MCF 10A (cell line): ENCODE measurements around the gene MED12L. TPM values are rescaled to one million over a fixed set of nuclear protein-coding genes. Genes with fewer than 3 reads are reported as not detected.

Source experiments
- BruUV-seq: library from RNA; stranded (reverse); fragments of 400-500 nt; replicated peaks from 2 replicates; lab custom pipeline; 2021; lab: Mats Ljungman, UMichigan
- CTCF ChIA-PET: fragments of 300-600 bp; sonication (Branson Sonifier 250); formaldehyde crosslinking; extraction: SDS; loops from one replicate; lab custom pipeline; 2021; ENCODE audit warnings: antibody characterized with exemption, inconsistent platforms; lab: Yijun Ruan, JAX
- POLR2A ChIA-PET: fragments of 300-600, 350-650 bp; sonication (Branson Sonifier 250); formaldehyde crosslinking; extraction: SDS; loops from one replicate; lab custom pipeline; 2020; ENCODE audit warnings: antibody characterized with exemption, inconsistent platforms; lab: Yijun Ruan, JAX
- DNase-seq: peaks from one replicate; pipeline ENCODE4 v3.0.0-alpha.2; 2018; ENCODE audit not compliant: unreplicated experiment
- H3K27ac Mint-ChIP-seq: one replicate; pipeline ENCODE4 v1.8.0; 2022; ENCODE audit warnings: mild to moderate bottlenecking, low read depth, mixed read lengths; ENCODE audit not compliant: unreplicated experiment
- H3K27me3 Mint-ChIP-seq: one replicate; pipeline ENCODE4 v1.8.0; 2022; ENCODE audit warnings: mixed read lengths; ENCODE audit not compliant: insufficient read depth, unreplicated experiment
- H3K36me3 Mint-ChIP-seq: one replicate; pipeline ENCODE4 v1.8.0; 2022; ENCODE audit warnings: mild to moderate bottlenecking, moderate library complexity, mixed read lengths; ENCODE audit not compliant: insufficient read depth, unreplicated experiment
- H3K4me1 Mint-ChIP-seq: one replicate; pipeline ENCODE4 v1.8.0; 2022; ENCODE audit warnings: mixed read lengths; ENCODE audit not compliant: insufficient read depth, unreplicated experiment
- H3K4me3 Mint-ChIP-seq: one replicate; pipeline ENCODE4 v1.8.0; 2022; ENCODE audit warnings: mild to moderate bottlenecking, moderate library complexity, mixed read lengths; ENCODE audit not compliant: unreplicated experiment
- H3K9me3 Mint-ChIP-seq: one replicate; pipeline ENCODE4 v1.8.0; 2022; ENCODE audit warnings: mixed read lengths; ENCODE audit not compliant: unreplicated experiment
- CTCF ChIP-seq: fragments of 200-600 bp; IDR thresholded peaks from one replicate; pipeline ENCODE4 v1.8.0; 2022; ENCODE audit warnings: antibody characterized with exemption, mild to moderate bottlenecking; ENCODE audit not compliant: unreplicated experiment
- intact Hi-C: fragments of 100-400 bp; cut with micrococcal nuclease; formaldehyde crosslinking; loops from 2 replicates; pipeline ENCODE4 v1.14.1; 2022
- total RNA-seq: library from RNA; stranded (reverse); gene quantifications from 2 replicates; pipeline ENCODE4 v1.2.3, GENCODE V29; 2022

Gene MED12L
- total RNA-seq, 1 experiment from 2014 or later, result 0.47 TPM

DNA sequence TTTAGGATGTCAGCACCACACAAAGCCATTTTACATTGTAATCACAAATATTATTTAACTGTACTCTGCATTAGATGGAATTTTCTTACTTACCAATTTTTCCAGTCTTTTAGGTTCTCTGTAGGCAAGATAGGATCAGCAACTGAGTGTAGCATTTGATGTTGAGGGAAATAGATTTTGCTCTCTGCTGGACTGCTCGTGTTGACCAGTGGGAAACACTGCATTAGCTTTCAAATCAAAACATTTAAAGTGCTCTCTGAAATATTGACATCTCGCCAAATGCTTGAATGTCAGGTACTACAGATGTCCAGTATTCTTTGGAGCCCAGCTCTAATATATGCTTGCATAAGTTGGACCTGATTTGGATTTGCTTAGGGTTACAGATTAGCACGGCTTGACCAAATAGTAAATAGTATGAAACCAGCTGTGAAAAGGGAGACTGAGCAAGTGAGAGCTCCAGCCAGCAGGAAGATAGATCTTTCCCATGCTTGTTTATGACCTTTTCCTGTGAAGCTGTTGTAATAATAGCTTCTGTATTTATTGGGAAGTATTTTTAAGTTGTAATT lies 163.4 kb downstream of the MED12L start:
- ChIA-PET CTCF (interaction anchor here (0.6 to 1.2 kb wide), 2 partner anchors 21 to 24 kb away, joined by 4 to 5 read pairs; no protein-coding TSS in a partner anchor), POLR2A (no interaction called here)
- TF ChIP-seq CTCF, result no peak
- no peak for DNase-seq
- intact Hi-C loops, result no loop called here
- Mint-ChIP-seq H3K4me1 (no peaks in the 10 kb centered on the region), H3K9me3 (no peaks in the 10 kb centered on the region), H3K4me3 (no peak overlapping the region), H3K27ac (no peak overlapping the region), H3K36me3 (no peaks in the 10 kb centered on the region), H3K27me3 (no peaks in the 10 kb centered on the region)
- no TSS peak for BruUV-seq

GRCh38 chr3:151256749-151257148 lies 171.3 kb downstream of the MED12L start:
- H3K36me3 Mint-ChIP-seq, result no peaks in the 10 kb centered on the region
- BruUV-seq, result no TSS peak
- POLR2A ChIA-PET, result no interaction called here
- DNase-seq, result no peak
- H3K27ac Mint-ChIP-seq, result no peak overlapping the region
- TF ChIP-seq CTCF, result no peak
- H3K27me3 Mint-ChIP-seq, result no peaks in the 10 kb centered on the region
- no peaks in the 10 kb centered on the region for H3K4me1 Mint-ChIP-seq
- intact Hi-C loops, result no loop called here
- no peaks in the 10 kb centered on the region for H3K9me3 Mint-ChIP-seq
- no peak overlapping the region for H3K4me3 Mint-ChIP-seq
- CTCF ChIA-PET, result interaction anchor here (0.6 to 1.8 kb wide), 6 partner anchors 21 to 94 kb away, joined by 3 to 9 read pairs (median 4); no protein-coding TSS in a partner anchor

DNA sequence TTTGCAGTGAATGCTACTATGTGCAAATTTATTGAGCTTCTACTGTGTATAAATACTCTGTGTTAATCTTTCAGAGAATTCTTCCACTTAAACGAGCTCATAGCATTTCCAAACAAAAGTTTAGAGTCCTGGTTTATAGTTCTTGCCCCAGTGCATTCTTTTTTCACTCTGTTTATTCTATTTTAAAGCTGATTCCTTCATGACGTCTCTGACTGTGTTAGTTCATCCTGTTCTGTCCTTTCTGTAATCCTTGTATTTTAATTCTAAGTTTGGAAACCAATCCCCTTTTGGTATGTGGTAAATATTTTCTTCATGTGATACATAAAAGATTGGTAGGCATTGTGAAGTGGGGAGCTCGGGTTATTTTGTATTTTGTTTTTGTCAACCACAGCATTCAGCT lies 174.2 kb downstream of the MED12L start:
- ChIA-PET POLR2A (interaction anchor here (0.7 kb wide), 1 partner anchor 8 kb away, joined by 3 read pairs; no protein-coding TSS in a partner anchor), CTCF (interaction anchor here (1.4 to 1.8 kb wide), 2 partner anchors 23 to 32 kb away, joined by 3 to 5 read pairs; no protein-coding TSS in a partner anchor)
- no peaks in the 10 kb centered on the region for H3K9me3 Mint-ChIP-seq
- no peak for TF ChIP-seq CTCF
- no peak overlapping the region for H3K27ac Mint-ChIP-seq
- DNase-seq, result no peak
- BruUV-seq, result no TSS peak
- no peak overlapping the region for H3K4me3 Mint-ChIP-seq
- no peaks in the 10 kb centered on the region for H3K27me3 Mint-ChIP-seq
- no peaks in the 10 kb centered on the region for H3K36me3 Mint-ChIP-seq
- intact Hi-C loops, result no loop called here
- H3K4me1 Mint-ChIP-seq, result no peaks in the 10 kb centered on the region

GRCh38 chr3:151262871-151263525 lies 177.5 kb downstream of the MED12L start:
- intact Hi-C loops, result no loop called here
- no peak for TF ChIP-seq CTCF
- Mint-ChIP-seq H3K9me3 (no peaks in the 10 kb centered on the region), H3K27ac (no peak overlapping the region), H3K36me3 (no peaks in the 10 kb centered on the region), H3K4me3 (no peak overlapping the region), H3K27me3 (no peaks in the 10 kb centered on the region), H3K4me1 (no peaks in the 10 kb centered on the region)
- DNase-seq, result no peak
- no TSS peak for BruUV-seq
- ChIA-PET POLR2A (interaction anchor here (0.6 kb wide), 1 partner anchor 181 kb away, joined by 3 read pairs; no protein-coding TSS in a partner anchor), CTCF (interaction anchor here (0.6 to 2.0 kb wide), 3 partner anchors 19 to 95 kb away, joined by 3 to 13 read pairs (median 5); no protein-coding TSS in a partner anchor)
